Endothelial cell of umbilical vein (primary cell): ENCODE results near the gene ZNF428. TPM values are rescaled to one million over a fixed set of nuclear protein-coding genes. Genes with fewer than 3 reads are reported as not detected.

Source experiments
- BruUV-seq: library from RNA; stranded (reverse); fragments of 400-500 nt; replicated peaks from 2 replicates; lab custom pipeline; 2021; lab: Mats Ljungman, UMichigan
- CTCF ChIA-PET: fragments of 300-600, 350-600 bp; sonication (Branson Sonifier 250); formaldehyde crosslinking; loops from one replicate; lab custom pipeline; 2021; ENCODE audit warnings: antibody characterized with exemption, inconsistent platforms; lab: Charles Lee
- POLR2A ChIA-PET: fragments of 300-600, 350-600 bp; sonication (Branson Sonifier 250); formaldehyde crosslinking; loops from one replicate; lab custom pipeline; 2021; ENCODE audit warnings: antibody characterized with exemption, inconsistent platforms; lab: Charles Lee
- DNase-seq: peaks from one replicate; pipeline ENCODE4 v3.0.0-alpha.2; 2011; ENCODE audit warnings: low read depth, low spot score
- FAIRE-seq: peaks from 2 replicates; lab custom pipeline; 2011; peaks lifted over from hg19 to GRCh38; lab: Jason Lieb, UNC
- H2AFZ ChIP-seq: 2 replicates; pipeline ENCODE4 v1.6.0; 2012; ENCODE audit warnings: low read depth, low read length, control low read depth, inconsistent platforms
- H3K27ac ChIP-seq: 2 replicates; pipeline ENCODE4 v1.5.1; 2011; ENCODE audit warnings: low read depth, mild to moderate bottlenecking, control low read depth, low read length, moderate library complexity; ENCODE audit not compliant: insufficient read depth
- H3K27me3 ChIP-seq, 2 experiments: 2 replicates each; pipeline versions ENCODE4 v1.6.0 to v1.6.1; 2011; ENCODE audit warnings: low read length in 2 of 2, mixed read lengths in 1 of 2; ENCODE audit not compliant: control insufficient read depth in 2 of 2, insufficient read depth in 2 of 2
- H3K36me3 ChIP-seq, 2 experiments: 2 replicates in 1 of 2; 3 replicates in 1 of 2; pipeline ENCODE4 v1.5.1; 2011; ENCODE audit warnings: low read length in 2 of 2, mild to moderate bottlenecking in 1 of 2, moderate library complexity in 1 of 2; ENCODE audit not compliant: control insufficient read depth in 2 of 2, insufficient read depth in 2 of 2; ENCODE audit errors: extremely low read depth in 1 of 2
- H3K4me1 ChIP-seq: 3 replicates; pipeline ENCODE4 v1.5.1; 2011; ENCODE audit warnings: mild to moderate bottlenecking, low read length; ENCODE audit not compliant: control insufficient read depth, insufficient read depth; ENCODE audit errors: extremely low read depth
- H3K4me2 ChIP-seq: 2 replicates; pipeline ENCODE4 v1.6.1; 2011; ENCODE audit warnings: low read length, control low read depth, mixed read lengths; ENCODE audit not compliant: insufficient read depth
- H3K4me3 ChIP-seq, 3 experiments: fragments of 200-600 bp in 1 of 3; sonication (generic), shearing (Covaris generic) in 1 of 3; replicated peaks in 1 of 3; 2 replicates each; pipeline ENCODE4 v1.5.1; 2011 to 2016; ENCODE audit warnings: control low read depth in 3 of 3, low read length in 3 of 3, mild to moderate bottlenecking in 2 of 3, inconsistent platforms in 1 of 3, low read depth in 1 of 3, moderate library complexity in 1 of 3; ENCODE audit not compliant: insufficient read depth in 1 of 3
- H3K79me2 ChIP-seq: 2 replicates; pipeline ENCODE4 v1.6.0; 2012; ENCODE audit warnings: low read length, inconsistent platforms; ENCODE audit not compliant: control insufficient read depth, insufficient read depth
- H3K9ac ChIP-seq: replicated peaks from 2 replicates; pipeline ENCODE3; 2011; ENCODE audit warnings: low read length, control low read depth; ENCODE audit not compliant: insufficient read depth; ENCODE audit errors: extremely low read depth
- H3K9me1 ChIP-seq: replicated peaks from 3 replicates; pipeline ENCODE4 v1.6.0; 2011; ENCODE audit warnings: mild to moderate bottlenecking, low read length; ENCODE audit not compliant: control insufficient read depth, insufficient read depth; ENCODE audit errors: extremely low read depth
- H3K9me3 ChIP-seq: replicated peaks from 2 replicates; pipeline ENCODE4 v1.5.1; 2012; ENCODE audit warnings: low read length, inconsistent platforms; ENCODE audit not compliant: control insufficient read depth, insufficient read depth
- H4K20me1 ChIP-seq: replicated peaks from 2 replicates; pipeline ENCODE3; 2011; ENCODE audit warnings: mild to moderate bottlenecking, low read length; ENCODE audit not compliant: control insufficient read depth, insufficient read depth; ENCODE audit errors: extremely low read depth
- FOS ChIP-seq: IDR thresholded peaks from 2 replicates; pipeline ENCODE4 v1.6.1; 2011; ENCODE audit warnings: mild to moderate bottlenecking, low read length, moderate library complexity, borderline replicate concordance; ENCODE audit not compliant: insufficient read depth
- GATA2 ChIP-seq: IDR thresholded peaks from 2 replicates; pipeline ENCODE4 v1.7.0; 2011; ENCODE audit warnings: low read depth, mild to moderate bottlenecking, moderate library complexity, mixed read lengths, low read length; ENCODE audit not compliant: insufficient read length, insufficient read depth
- JUN ChIP-seq: IDR thresholded peaks from 2 replicates; pipeline ENCODE4 v1.6.1; 2011; ENCODE audit warnings: borderline replicate concordance, low read depth; ENCODE audit not compliant: insufficient read length, insufficient read depth
- MYC ChIP-seq: IDR thresholded peaks from one replicate; pipeline ENCODE4 v1.6.1; 2011; ENCODE audit warnings: mild to moderate bottlenecking, low read depth, low read length
- POLR2A ChIP-seq: IDR thresholded peaks from 2 replicates; pipeline ENCODE4 v1.6.1; 2012; ENCODE audit warnings: low read depth, mild to moderate bottlenecking, control low read depth, low read length
- POLR2AphosphoS5 ChIP-seq: IDR thresholded peaks from 2 replicates; pipeline ENCODE4 v1.6.1; 2012; ENCODE audit warnings: low read depth, mild to moderate bottlenecking, control low read depth, low read length, moderate library complexity; ENCODE audit not compliant: insufficient read depth
- dilution Hi-C: fragments of 300-500 bp; cut with MboI; formaldehyde crosslinking; loops from one replicate; pipeline ENCODE4 v1.15.0; 2019; ENCODE audit warnings: low sequenced_read_pairs; ENCODE audit not compliant: extremely low pct_ligation_motif_present
- intact Hi-C: fragments of 100-400 bp; cut with micrococcal nuclease; formaldehyde crosslinking; loops from one replicate; pipeline ENCODE4 v1.10.0; 2022
- polyA plus RNA-seq, 4 experiments: library from polyadenylated mRNA; depleted of rRNA in 3 of 4; stranded (reverse) in 3 of 4; unstranded in 1 of 4; fragments of >200 nt; gene quantifications; 2 replicates each; pipeline versions ENCODE4 v1.2.1 to v1.2.3, GENCODE V29; 2011 to 2012; ENCODE audit warnings: missing spikeins in 1 of 4
- total RNA-seq: library from RNA; stranded (reverse); gene quantifications from 2 replicates; pipeline ENCODE4 v1.2.3, GENCODE V29; 2021
- TF ChIP-seq, protein P1 (sequence below), 2 donors: IDR thresholded peaks; 1 replicate in 1 of 2; 2 replicates in 1 of 2; pipeline ENCODE4 v1.5.1; 2011; ENCODE audit warnings: low read length in 2 of 2, mild to moderate bottlenecking in 2 of 2, moderate library complexity in 2 of 2, control low read depth in 1 of 2, inconsistent platforms in 1 of 2, low read depth in 1 of 2; ENCODE audit not compliant: insufficient read depth in 1 of 2; ENCODE audit errors: extremely low read depth in 1 of 2

Gene ZNF428
- total and polyA plus RNA-seq, 2 donors (not counting 3 experiments of a cell fraction or from before 2014, with no cell fraction given): 29.2 to 56.2 TPM

DNA sequence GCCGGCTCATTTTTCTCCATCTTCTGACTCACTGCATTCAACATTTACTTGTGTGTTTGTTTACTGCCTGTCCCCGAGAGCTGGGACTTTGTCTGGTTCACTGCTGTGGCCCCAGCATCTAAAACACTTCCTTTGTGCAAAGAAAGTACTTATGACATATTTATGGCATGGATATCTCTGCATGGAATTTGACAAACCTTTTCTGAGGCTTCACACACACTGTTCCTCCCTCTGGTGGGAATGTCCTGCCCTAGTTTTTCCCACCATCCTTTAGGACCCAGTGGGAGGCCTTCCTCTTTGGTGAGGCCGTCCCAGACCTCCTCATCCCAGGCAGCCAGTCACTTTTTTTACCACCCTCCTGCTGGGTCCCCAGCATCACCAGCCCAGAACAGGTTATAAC lies 8.9 kb downstream of the ZNF428 start:
- ChIA-PET POLR2A (no interaction called here), CTCF (no interaction called here)
- Histone ChIP-seq H3K9me1 (no peaks in the 10 kb centered on the region), H3K9me3 (no peaks in the 10 kb centered on the region), H3K79me2 (peaks cover 7% of the 10 kb centered on the region), H3K27me3 (no peaks in the 10 kb centered on the region), H3K36me3 (peaks cover 0 to 36% of the 10 kb centered on the region in 2 experiments), H3K9ac (no peak overlapping the region), H2AFZ (no peak overlapping the region), H3K27ac (no peak overlapping the region), H3K4me3 (no peak overlapping the region), H4K20me1 (no peaks in the 10 kb centered on the region), H3K4me2 (no peak overlapping the region), H3K4me1 (no peaks in the 10 kb centered on the region)
- TF ChIP-seq FOS (no peak), POLR2A (no peak), GATA2 (no peak)
- dilution Hi-C loops (no loop called here), intact Hi-C loops (no loop called here)
- DNase-seq (no peak), FAIRE-seq (no peak)
- BruUV-seq: no TSS peak

GRCh38 chr19:43609872-43610271 lies 9.6 kb downstream of the ZNF428 start:
- no peaks in the 10 kb centered on the region for H3K9me1 ChIP-seq
- intact Hi-C loops (no loop called here), dilution Hi-C loops (no loop called here)
- no peak overlapping the region for H3K27ac ChIP-seq
- TF ChIP-seq, protein P1, sequence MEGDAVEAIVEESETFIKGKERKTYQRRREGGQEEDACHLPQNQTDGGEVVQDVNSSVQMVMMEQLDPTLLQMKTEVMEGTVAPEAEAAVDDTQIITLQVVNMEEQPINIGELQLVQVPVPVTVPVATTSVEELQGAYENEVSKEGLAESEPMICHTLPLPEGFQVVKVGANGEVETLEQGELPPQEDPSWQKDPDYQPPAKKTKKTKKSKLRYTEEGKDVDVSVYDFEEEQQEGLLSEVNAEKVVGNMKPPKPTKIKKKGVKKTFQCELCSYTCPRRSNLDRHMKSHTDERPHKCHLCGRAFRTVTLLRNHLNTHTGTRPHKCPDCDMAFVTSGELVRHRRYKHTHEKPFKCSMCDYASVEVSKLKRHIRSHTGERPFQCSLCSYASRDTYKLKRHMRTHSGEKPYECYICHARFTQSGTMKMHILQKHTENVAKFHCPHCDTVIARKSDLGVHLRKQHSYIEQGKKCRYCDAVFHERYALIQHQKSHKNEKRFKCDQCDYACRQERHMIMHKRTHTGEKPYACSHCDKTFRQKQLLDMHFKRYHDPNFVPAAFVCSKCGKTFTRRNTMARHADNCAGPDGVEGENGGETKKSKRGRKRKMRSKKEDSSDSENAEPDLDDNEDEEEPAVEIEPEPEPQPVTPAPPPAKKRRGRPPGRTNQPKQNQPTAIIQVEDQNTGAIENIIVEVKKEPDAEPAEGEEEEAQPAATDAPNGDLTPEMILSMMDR (IDR thresholded peaks at IDR 0.05; ENCODE audit: extremely low read depth in 1 of 2, insufficient read depth in 1 of 2, low read depth in 1 of 2, low read length in 2 of 2): no peak
- TF ChIP-seq POLR2AphosphoS5 (no peak), MYC (no peak), JUN (no peak)
- H3K9me3 ChIP-seq: no peaks in the 10 kb centered on the region
- FAIRE-seq: no peak
- H3K36me3 ChIP-seq: peaks cover 0 to 36% of the 10 kb centered on the region in 2 experiments
- H3K4me3 ChIP-seq: no peak overlapping the region
- no peaks in the 10 kb centered on the region for H4K20me1 ChIP-seq
- ChIA-PET CTCF (no interaction called here), POLR2A (no interaction called here)
- H3K79me2 ChIP-seq: peaks cover 5% of the 10 kb centered on the region
- BruUV-seq: no TSS peak
- no peaks in the 10 kb centered on the region for H3K27me3 ChIP-seq
- H3K9ac ChIP-seq: no peak overlapping the region
- H3K4me2 ChIP-seq: no peak overlapping the region
- H2AFZ ChIP-seq: no peak overlapping the region
- H3K4me1 ChIP-seq: no peaks in the 10 kb centered on the region
- no peak for DNase-seq
